Retinal pigment epithelial cell (primary cell): ENCODE results near the gene CLEC18A.

ENCODE experiments used
- DNase-seq: peaks from one replicate; pipeline ENCODE4 v3.0.0-alpha.2; 2010; ENCODE audit warnings: low read depth
- H3K4me3 ChIP-seq: 2 replicates; pipeline ENCODE4 v1.5.1; 2011; ENCODE audit warnings: mild to moderate bottlenecking, low read length, control low read depth, moderate library complexity
- TF ChIP-seq, protein P1 (sequence below): conservative IDR thresholded peaks from 2 replicates; pipeline ENCODE4 v1.5.1; 2011; ENCODE audit warnings: low read depth, low read length, control low read depth, inconsistent platforms

The CLEC18A gene

DNA sequence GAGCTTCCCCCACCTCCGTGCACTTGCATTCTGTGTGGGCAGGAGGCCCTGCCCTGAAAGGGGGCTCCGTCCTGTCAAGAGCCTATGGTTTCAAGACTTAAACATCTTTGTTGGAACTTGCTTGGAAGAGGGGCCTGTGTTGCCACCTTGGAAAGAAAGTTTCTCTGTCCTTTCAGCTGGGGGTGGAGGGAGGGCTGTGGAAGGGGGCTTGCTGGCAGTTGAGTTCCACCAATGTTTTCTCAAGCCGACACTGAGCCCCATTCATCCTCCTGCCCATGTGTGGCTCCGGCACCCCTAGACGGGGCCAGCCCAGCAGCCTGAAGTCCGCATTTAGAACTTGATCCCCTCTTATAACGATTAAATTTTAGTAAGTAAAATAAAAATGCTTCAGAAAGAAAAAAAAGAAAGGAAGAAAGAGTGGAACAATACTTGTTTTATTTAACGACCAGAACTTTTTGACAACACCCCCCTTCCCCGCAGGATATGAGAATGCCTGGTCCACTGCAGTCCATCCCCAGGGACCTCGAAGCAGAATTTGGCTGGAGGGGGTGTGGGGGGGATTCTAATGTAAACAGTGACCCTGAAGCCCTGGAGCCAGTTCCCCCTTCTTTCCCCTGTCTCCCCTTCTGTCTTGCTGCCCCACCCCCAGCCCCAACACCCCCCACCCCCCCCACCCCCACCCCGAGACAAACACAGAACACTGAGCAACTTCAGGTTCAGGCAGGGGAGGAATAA lies 26.9 kb upstream of the CLEC18A start:
- H3K4me3 ChIP-seq = no peak overlapping the region
- TF ChIP-seq, protein P1, sequence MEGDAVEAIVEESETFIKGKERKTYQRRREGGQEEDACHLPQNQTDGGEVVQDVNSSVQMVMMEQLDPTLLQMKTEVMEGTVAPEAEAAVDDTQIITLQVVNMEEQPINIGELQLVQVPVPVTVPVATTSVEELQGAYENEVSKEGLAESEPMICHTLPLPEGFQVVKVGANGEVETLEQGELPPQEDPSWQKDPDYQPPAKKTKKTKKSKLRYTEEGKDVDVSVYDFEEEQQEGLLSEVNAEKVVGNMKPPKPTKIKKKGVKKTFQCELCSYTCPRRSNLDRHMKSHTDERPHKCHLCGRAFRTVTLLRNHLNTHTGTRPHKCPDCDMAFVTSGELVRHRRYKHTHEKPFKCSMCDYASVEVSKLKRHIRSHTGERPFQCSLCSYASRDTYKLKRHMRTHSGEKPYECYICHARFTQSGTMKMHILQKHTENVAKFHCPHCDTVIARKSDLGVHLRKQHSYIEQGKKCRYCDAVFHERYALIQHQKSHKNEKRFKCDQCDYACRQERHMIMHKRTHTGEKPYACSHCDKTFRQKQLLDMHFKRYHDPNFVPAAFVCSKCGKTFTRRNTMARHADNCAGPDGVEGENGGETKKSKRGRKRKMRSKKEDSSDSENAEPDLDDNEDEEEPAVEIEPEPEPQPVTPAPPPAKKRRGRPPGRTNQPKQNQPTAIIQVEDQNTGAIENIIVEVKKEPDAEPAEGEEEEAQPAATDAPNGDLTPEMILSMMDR = no peak
- no peak for DNase-seq

DNA sequence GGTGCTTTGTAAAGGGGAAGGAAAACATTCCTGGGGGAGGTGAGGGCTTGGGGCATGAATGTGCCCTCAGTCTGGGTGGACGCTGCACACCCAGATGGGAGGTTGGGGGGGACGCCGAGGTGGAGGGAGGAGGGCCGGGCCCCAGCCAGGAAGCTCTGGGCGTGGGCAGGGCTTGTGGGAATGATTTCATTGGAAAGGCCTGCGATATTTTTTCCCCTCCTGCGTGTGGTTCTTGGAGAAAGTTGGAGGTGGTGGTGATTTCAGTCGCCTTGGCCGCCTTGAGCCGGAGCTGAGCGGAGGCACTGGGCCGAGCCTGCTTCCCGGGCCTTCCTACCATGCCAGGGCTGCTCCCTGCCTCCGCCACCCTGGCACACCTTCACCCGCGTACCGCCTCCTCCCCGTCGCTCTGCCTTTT lies 26.4 kb upstream of the CLEC18A start:
- TF ChIP-seq, protein P1 = no peak
- DNase-seq = no peak
- no peak overlapping the region for H3K4me3 ChIP-seq

DNA sequence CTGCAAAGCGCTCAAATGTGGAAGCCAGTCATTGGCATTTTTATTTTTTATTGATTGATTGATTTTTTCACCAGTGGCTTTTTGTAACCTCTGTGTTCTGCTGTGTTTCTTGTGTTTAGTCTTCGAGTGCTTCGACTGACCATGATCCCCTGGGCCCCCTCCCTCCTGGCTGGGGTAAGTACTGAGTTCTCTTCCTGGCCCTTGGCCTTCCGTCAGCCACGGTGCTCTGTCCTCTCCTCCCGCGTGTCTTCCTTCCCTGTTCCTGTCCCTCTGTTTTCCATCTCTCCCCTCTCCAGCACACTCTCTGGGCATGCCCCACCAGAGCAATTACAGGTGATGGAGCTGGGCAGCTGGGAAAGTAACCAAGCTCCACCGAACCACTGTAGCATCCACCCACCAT lies 25.8 kb upstream of the CLEC18A start:
- DNase-seq = no peak
- H3K4me3 ChIP-seq = no peak overlapping the region
- TF ChIP-seq, protein P1 = no peak

DNA sequence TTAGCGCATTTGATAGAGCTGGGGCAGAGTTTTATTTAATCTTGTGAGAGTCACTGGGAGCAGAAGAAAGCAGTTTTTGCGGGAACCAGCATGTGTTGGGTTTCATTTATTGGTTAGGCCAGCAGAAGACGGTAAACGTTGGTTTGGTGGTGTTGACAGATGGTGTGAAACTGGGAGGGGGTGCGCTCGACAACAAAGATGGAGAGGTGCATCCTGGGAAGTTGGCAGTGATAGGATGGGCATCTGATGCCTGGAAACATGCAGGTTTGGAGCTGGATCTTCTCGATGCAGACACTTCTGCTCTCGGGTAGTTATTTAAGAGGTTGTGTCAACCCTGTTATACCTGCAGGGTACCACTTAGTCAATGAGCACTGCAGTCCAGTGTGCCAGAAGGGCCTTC lies 24.9 kb upstream of the CLEC18A start:
- TF ChIP-seq, protein P1 = no peak
- no peak for DNase-seq
- no peak overlapping the region for H3K4me3 ChIP-seq

DNA sequence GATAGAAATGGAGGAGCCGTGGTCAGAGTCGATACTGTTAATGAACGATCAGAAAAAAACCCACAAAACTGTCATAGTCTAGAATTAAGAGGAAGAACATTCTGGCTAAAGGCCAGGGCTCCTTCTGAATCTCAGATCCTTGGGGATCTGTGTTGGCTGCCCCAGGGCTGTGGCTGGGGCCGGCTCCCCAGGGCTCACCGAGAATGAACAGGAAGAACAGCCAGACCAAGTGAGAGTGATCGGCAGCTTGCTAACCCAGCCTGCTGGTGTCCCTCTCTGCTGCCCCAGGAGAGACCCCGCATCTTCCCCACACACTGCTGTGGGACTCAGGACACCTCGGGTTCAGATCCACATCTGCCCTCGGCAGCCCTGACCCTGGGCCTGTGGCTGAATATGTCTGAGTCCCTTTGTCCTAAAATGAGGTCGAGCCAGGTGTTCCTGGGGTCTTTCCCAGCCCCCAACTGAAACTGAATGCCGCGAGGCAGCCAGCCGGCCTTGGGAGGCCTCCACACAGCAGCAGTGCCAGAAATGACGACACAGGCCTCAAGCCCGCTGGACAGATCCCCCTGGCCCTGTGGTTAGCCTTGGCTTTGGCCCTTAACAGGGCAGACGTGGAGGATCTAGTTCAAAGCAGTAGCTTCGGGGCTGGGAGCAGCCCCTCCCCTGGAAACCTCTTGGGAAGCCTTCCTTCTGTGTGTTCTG lies 23.9 kb upstream of the CLEC18A start:
- DNase-seq = no peak
- no peak overlapping the region for H3K4me3 ChIP-seq
- TF ChIP-seq, protein P1 = no peak

DNA sequence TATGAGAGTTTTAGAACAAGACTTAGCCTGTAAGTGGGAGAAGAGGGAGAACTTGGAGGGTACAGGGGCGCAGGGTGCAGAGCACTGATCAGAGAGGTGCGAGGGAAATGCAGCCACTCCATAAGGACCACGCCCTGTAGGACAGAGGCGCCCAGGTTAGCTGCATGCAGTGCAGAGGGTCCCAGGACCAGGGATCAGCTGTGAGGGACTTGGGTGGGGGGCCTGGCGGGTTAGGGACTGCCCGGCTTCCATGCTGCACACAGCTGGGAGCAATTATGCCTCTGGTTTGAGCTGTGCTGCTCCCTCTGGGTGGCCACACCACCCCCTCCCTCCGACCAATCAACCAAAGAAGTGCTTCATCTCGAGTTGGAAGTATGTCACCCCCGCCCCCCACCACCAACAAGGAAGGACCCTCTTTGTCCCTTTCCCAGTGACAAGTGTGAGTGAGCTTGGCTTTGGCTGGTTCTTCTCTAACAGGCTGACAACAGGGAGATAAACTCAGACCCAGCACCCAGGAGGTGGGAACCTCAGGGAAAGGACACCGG lies 22.2 kb upstream of the CLEC18A start:
- H3K4me3 ChIP-seq = no peak overlapping the region
- DNase-seq = no peak
- TF ChIP-seq, protein P1 = no peak

DNA sequence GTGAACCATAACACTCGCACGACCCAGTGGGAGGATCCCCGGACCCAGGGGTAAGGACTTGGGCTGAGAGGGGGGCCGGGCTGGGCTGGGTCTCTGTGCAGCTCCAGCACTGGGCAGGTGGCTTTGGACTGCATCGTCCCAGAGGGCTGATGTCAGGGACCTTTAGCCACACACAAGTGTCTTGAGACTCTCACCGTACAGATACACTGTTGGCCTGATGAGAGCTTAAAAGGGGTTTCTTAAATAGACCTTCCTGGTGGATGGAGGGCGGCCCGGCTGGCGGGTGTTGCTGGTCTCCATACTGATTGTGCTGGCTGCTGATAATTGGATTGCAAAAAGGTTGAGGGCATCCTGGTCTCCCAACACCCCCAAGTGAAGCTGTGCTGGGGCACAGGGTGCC lies 21.7 kb upstream of the CLEC18A start:
- TF ChIP-seq, protein P1 = no peak
- no peak overlapping the region for H3K4me3 ChIP-seq
- no peak for DNase-seq
